NT2/D1 (cell line): ENCODE data around the gene TAF6.
A peak's percentile ranks its signal among the peaks of the same experiment; 100 is the strongest.

Source experiments
- DNase-seq: peaks from one replicate; pipeline ENCODE4 v3.0.0-alpha.2; 2011; ENCODE audit warnings: low read depth, low spot score
- H3K27me3 ChIP-seq: 2 replicates; pipeline ENCODE4 v1.6.0; 2011; ENCODE audit warnings: mild to moderate bottlenecking; ENCODE audit not compliant: insufficient read length, insufficient read depth
- H3K36me3 ChIP-seq: 2 replicates; pipeline ENCODE4 v1.6.1; 2011; ENCODE audit warnings: mild to moderate bottlenecking, low read length, mixed read lengths; ENCODE audit not compliant: insufficient read depth, insufficient read length
- H3K4me1 ChIP-seq: 2 replicates; pipeline ENCODE4 v1.5.1; 2011; ENCODE audit not compliant: insufficient read depth, insufficient read length
- H3K4me3 ChIP-seq: 2 replicates; pipeline ENCODE4 v1.5.1; 2011; ENCODE audit warnings: low read depth; ENCODE audit not compliant: insufficient read length
- H3K9ac ChIP-seq: 2 replicates; pipeline ENCODE4 v1.6.0; 2011; ENCODE audit warnings: low read depth; ENCODE audit not compliant: insufficient read length
- H3K9me3 ChIP-seq: 2 replicates; pipeline ENCODE4 v1.5.1; 2011; ENCODE audit warnings: mild to moderate bottlenecking, low read length; ENCODE audit not compliant: insufficient read depth
- SUZ12 ChIP-seq: IDR thresholded peaks from 2 replicates; pipeline ENCODE4 v1.6.1; 2011; ENCODE audit not compliant: insufficient read length, insufficient read depth; ENCODE audit errors: extremely low read depth
- YY1 ChIP-seq: IDR thresholded peaks from 2 replicates; pipeline ENCODE4 v1.6.1; 2011; ENCODE audit not compliant: insufficient read length, insufficient read depth
- ZNF274 ChIP-seq: IDR thresholded peaks from 2 replicates; pipeline ENCODE4 v1.6.1; 2011; ENCODE audit warnings: mild to moderate bottlenecking, low read depth, low read length

Gene TAF6

GRCh38 chr7:100081535-100082102 is 37.5 kb downstream of the TAF6 start, which contains the start of gene ZNF3:
Gene ZNF3, minus strand, starts transcription at chr7:100081723. Its CDS starts 4,366 bp downstream, at chr7:100077357.
- no peak for TF ChIP-seq ZNF274
- no peak for TF ChIP-seq YY1
- no peak for TF ChIP-seq SUZ12
- DNase-seq: peak; percentile 98
- H3K9me3 ChIP-seq: no peaks in the 10 kb centered on the region; the same call in 1 of the 2 replicates
- H3K9ac ChIP-seq: peak within 1 kb of the TSS; percentile 95
- H3K36me3 ChIP-seq: peaks cover 32% of the 10 kb centered on the region
- H3K4me1 ChIP-seq: peaks cover 3% of the 10 kb centered on the region
- peak within 1 kb of the TSS; percentile 95 for H3K4me3 ChIP-seq
- H3K27me3 ChIP-seq: no peaks in the 10 kb centered on the region

- H3K9me3 ChIP-seq: no peaks in the 10 kb centered on the region; the same call in 1 of the 2 replicates
- TF ChIP-seq ZNF274 (no peak), SUZ12 (no peak), YY1 (no peak)
- peaks cover 3% of the 10 kb centered on the region for H3K4me1 ChIP-seq
- peak overlapping the region; percentile 95 for H3K9ac ChIP-seq
- peaks cover 38% of the 10 kb centered on the region for H3K36me3 ChIP-seq
- H3K4me3 ChIP-seq: peak overlapping the region; percentile 95
- DNase-seq: no peak
- H3K27me3 ChIP-seq: no peaks in the 10 kb centered on the region
Measured at GRCh38 chr7:100080907-100081534, 38.1 kb downstream of the TAF6 start.

- no peaks in the 10 kb centered on the region for H3K27me3 ChIP-seq
- peaks cover 57% of the 10 kb centered on the region for H3K36me3 ChIP-seq
- TF ChIP-seq SUZ12 (no peak), YY1 (no peak), ZNF274 (no peak)
- no peak overlapping the region for H3K4me3 ChIP-seq
- no peak overlapping the region for H3K9ac ChIP-seq
- DNase-seq: no peak
- peaks cover 3% of the 10 kb centered on the region for H3K4me1 ChIP-seq
- H3K9me3 ChIP-seq: peaks cover 16% of the 10 kb centered on the region; the same call in 1 of the 2 replicates
Measured at GRCh38 chr7:100079024-100079560, 40.1 kb downstream of the TAF6 start.

GRCh38 chr7:100077205-100077604 is 42.0 kb downstream of the TAF6 start:
- peaks cover 34% of the 10 kb centered on the region for H3K9me3 ChIP-seq
- DNase-seq: no peak
- H3K4me1 ChIP-seq: peaks cover 3% of the 10 kb centered on the region
- H3K27me3 ChIP-seq: no peaks in the 10 kb centered on the region
- H3K36me3 ChIP-seq: peaks cover 75% of the 10 kb centered on the region
- H3K9ac ChIP-seq: no peak overlapping the region
- no peak overlapping the region for H3K4me3 ChIP-seq
- TF ChIP-seq ZNF274 (no peak), SUZ12 (no peak), YY1 (no peak)

GRCh38 chr7:100075418-100075817 is 43.7 kb downstream of the TAF6 start:
- Histone ChIP-seq H3K9ac (no peak overlapping the region), H3K4me3 (no peak overlapping the region), H3K4me1 (peaks cover 3% of the 10 kb centered on the region), H3K9me3 (peaks cover 52% of the 10 kb centered on the region), H3K27me3 (no peaks in the 10 kb centered on the region), H3K36me3 (peaks cover 93% of the 10 kb centered on the region)
- DNase-seq: no peak
- TF ChIP-seq ZNF274 (no peak), YY1 (no peak), SUZ12 (no peak)

GRCh38 chr7:100074841-100075240 is 44.3 kb downstream of the TAF6 start:
- TF ChIP-seq SUZ12: no peak
- no peak for TF ChIP-seq ZNF274
- TF ChIP-seq YY1: no peak
- H3K9me3 ChIP-seq: peaks cover 58% of the 10 kb centered on the region
- peaks cover 94% of the 10 kb centered on the region for H3K36me3 ChIP-seq
- H3K4me1 ChIP-seq: no peaks in the 10 kb centered on the region
- no peak overlapping the region for H3K9ac ChIP-seq
- no peaks in the 10 kb centered on the region for H3K27me3 ChIP-seq
- no peak for DNase-seq
- no peak overlapping the region for H3K4me3 ChIP-seq

- TF ChIP-seq ZNF274 (no peak), YY1 (no peak), SUZ12 (no peak)
- no peaks in the 10 kb centered on the region for H3K27me3 ChIP-seq
- H3K9me3 ChIP-seq: peaks cover 59% of the 10 kb centered on the region
- no peaks in the 10 kb centered on the region for H3K4me1 ChIP-seq
- H3K4me3 ChIP-seq: no peak overlapping the region
- DNase-seq: no peak
- H3K9ac ChIP-seq: no peak overlapping the region
- peaks cover 90% of the 10 kb centered on the region for H3K36me3 ChIP-seq
Measured at GRCh38 chr7:100072462-100072861, 46.7 kb downstream of the TAF6 start.
